SU-DHL-6 (cell line): ENCODE results near the gene PODN.

Experiments
- CTCF ChIP-seq: fragments of 200-600 bp; sonication (generic); IDR thresholded peaks from one replicate; pipeline ENCODE4 v1.5.1; 2017; ENCODE audit warnings: antibody characterized with exemption, mild to moderate bottlenecking, low read length, moderate library complexity; ENCODE audit not compliant: insufficient read depth, poor library complexity, severe bottlenecking
- EZH2phosphoT487 ChIP-seq: fragments of 200-600 bp; sonication (generic), shearing (Covaris generic); conservative IDR thresholded peaks from 2 replicates; pipeline ENCODE4 v1.6.1; 2018; ENCODE audit warnings: mild to moderate bottlenecking, antibody characterized with exemption, low read length, moderate library complexity, mixed read lengths

GRCh38 chr1:53126495-53126894 lies 64.5 kb downstream of the PODN start:
- no peak for TF ChIP-seq CTCF
- no peak for TF ChIP-seq EZH2phosphoT487
